Measurements from ENCODE around the gene RAD52. TPM values are rescaled to one million over a fixed set of nuclear protein-coding genes. Genes with fewer than 3 reads are reported as not detected.

Gene RAD52
- total RNA-seq, 2 donors from 2014 or later: 5.1 to 9.3 TPM

Other genes with a start within 250 kb of the RAD52 start
- 100 to 1,000 TPM; 150 to 252 TPM for gene WNK1, start 197.1 kb downstream of the RAD52 start, total RNA-seq
- 10 to 100 TPM; 25.8 to 31.9 TPM for gene ERC1, start 41.5 kb upstream of the RAD52 start, total RNA-seq